Right cardiac atrium (tissue), 5 donors: ENCODE results near the gene SLC25A40. TPM values are rescaled to one million over a fixed set of nuclear protein-coding genes. Genes with fewer than 3 reads are reported as not detected.
"Not testable (repeated sequence)": the region's sequence is repeated elsewhere in the genome, so short reads cannot be mapped to it uniquely, and the experiment has no call there.

Source experiments
- ATAC-seq, 2 donors: fragments of 200-7000 bp; cut with Tn5 transposase; one replicate each; pipeline versions ENCODE4 v1.8.0 to v1.9.1; 2020; ENCODE audit warnings: moderate library complexity in 2 of 2, mild to moderate bottlenecking in 1 of 2
- DNase-seq, 3 donors: peaks; one replicate each; pipeline ENCODE4 v3.0.0-alpha.2; 2020
- H3K27ac ChIP-seq: one replicate; pipeline ENCODE4 v1.5.1; 2013; ENCODE audit warnings: mild to moderate bottlenecking, low read length, control low read depth, moderate library complexity
- H3K27me3 ChIP-seq: one replicate; pipeline ENCODE4 v1.6.1; 2013; ENCODE audit not compliant: control insufficient read depth, insufficient read depth
- H3K4me1 ChIP-seq: one replicate; pipeline ENCODE4 v1.6.1; 2013; ENCODE audit warnings: low read length; ENCODE audit not compliant: control insufficient read depth, insufficient read depth
- H3K4me3 ChIP-seq: one replicate; pipeline ENCODE4 v1.5.1; 2013; ENCODE audit warnings: low read length, control low read depth
- H3K9me3 ChIP-seq: one replicate; pipeline ENCODE4 v1.6.1; 2013; ENCODE audit warnings: low read length; ENCODE audit not compliant: control insufficient read depth
- WGBS: extraction: QIAGEN DNeasy Blood & Tissue Kit; methylation state at CpG from one replicate; pipeline ENCODE4 v1.1.7; 2013; 5-methylcytosine and 5-hydroxymethylcytosine counted together
- intact Hi-C, 4 donors: fragments of 100-400 bp; cut with DNase I; formaldehyde crosslinking; loops; one replicate each; pipeline versions ENCODE4 v1.11.0 to v1.14.0; 2022 to 2023
- long read RNA-seq, 4 donors: library from polyadenylated mRNA; unstranded; transcript quantifications; one replicate each; pipeline ENCODE4 v2.0.0, GENCODE V29; 2020 to 2021
- polyA plus RNA-seq: library from polyadenylated mRNA; stranded (reverse); fragments of 200-250 nt; gene quantifications from one replicate; pipeline ENCODE4 v1.2.3, GENCODE V29; 2013
- total RNA-seq, 4 donors: library from RNA; stranded (reverse); fragmentation: NEBNext Ultra II Directional; extraction: Animal tissue kit (Norgen Biotek cat#: 25700); gene quantifications; one replicate each; pipeline ENCODE4 v1.2.1, GENCODE V29; 2021
- donor health status: healthy with polysubstance abuse.
- donor health status: DM: no; HTN: yes; CAD: no.
- donor health status: DM: no; HTN: no; CAD: no.
- donor health status: DM: no; HTN: yes; CAD: no; lungs with severe emphysema.
- donor health status: DM: yes; HTN: yes; CAD: no.

Gene SLC25A40, protein sequence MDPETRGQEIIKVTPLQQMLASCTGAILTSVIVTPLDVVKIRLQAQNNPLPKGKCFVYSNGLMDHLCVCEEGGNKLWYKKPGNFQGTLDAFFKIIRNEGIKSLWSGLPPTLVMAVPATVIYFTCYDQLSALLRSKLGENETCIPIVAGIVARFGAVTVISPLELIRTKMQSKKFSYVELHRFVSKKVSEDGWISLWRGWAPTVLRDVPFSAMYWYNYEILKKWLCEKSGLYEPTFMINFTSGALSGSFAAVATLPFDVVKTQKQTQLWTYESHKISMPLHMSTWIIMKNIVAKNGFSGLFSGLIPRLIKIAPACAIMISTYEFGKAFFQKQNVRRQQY
- total RNA-seq (10 to 100 TPM; 25.7 to 28.4 (median 27.1) TPM), polyA plus RNA-seq (8.6 TPM)
- long read RNA-seq, donor 1, full-length matches to known transcripts = 21 of 41 reads
- long read RNA-seq, donor 1, partial matches to known transcripts = 0 of 41 reads
- long read RNA-seq, donor 1, other reads (novel, unspliced or antisense) = 20 of 41 reads
- long read RNA-seq, donor 2, full-length matches to known transcripts = 5 of 6 reads
- long read RNA-seq, donor 2, partial matches to known transcripts = 0 of 6 reads
- long read RNA-seq, donor 2, other reads (novel, unspliced or antisense) = 1 of 6 reads
- long read RNA-seq, donor 3, full-length matches to known transcripts = 33 of 47 reads
- long read RNA-seq, donor 3, partial matches to known transcripts = 2 of 47 reads
- long read RNA-seq, donor 3, other reads (novel, unspliced or antisense) = 12 of 47 reads
- long read RNA-seq, donor 4, full-length matches to known transcripts = 12 of 19 reads
- long read RNA-seq, donor 4, partial matches to known transcripts = 0 of 19 reads
- long read RNA-seq, donor 4, other reads (novel, unspliced or antisense) = 7 of 19 reads

DNA sequence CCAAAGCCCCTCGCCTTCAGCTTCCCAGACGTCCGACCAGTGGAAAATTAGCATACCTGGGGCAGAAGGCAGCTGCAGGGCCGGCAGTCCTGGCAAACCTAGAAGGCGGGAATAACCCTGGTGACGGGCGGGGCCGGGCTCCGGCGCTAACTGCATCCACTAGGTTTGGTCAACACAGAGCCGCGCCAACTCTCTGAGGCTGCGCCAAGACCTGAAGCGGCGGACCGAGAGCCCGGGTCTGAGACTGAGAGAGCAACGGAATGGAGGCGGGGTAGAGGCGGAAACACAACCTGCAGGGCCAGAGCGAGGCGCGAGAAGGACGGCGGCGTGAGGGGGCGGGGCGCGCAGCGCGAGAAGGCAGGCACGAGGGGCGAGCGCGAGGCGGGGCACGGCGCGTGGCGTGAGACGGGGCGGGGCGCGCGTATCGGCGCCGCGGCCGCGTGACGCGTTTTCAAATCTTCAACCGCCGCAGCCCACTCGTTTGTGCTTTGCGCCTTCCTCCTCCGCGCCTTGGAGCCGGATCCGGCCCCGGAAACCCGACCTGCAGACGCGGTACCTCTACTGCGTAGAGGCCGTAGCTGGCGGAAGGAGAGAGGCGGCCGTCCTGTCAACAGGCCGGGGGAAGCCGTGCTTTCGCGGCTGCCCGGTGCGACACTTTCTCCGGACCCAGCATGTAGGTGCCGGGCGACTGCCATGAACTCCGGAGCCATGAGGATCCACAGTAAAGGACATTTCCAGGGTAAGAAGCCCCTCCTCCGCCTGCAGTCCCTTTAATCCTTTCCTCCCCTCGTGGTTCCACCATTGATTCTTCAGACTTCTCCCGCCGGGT, at the start of gene SLC25A40, which contains the start of gene DBF4:
TSS of gene SLC25A40 (minus strand) at position 321 of the 829 bp plus-strand sequence. CDS start 17,633 bp downstream, outside the sequence.
TSS of gene DBF4 (plus strand) at position 454 of the 829 bp plus-strand sequence. CDS start at position 694, 240 bp downstream.
- Histone ChIP-seq H3K4me3 (peak within 1 kb of the TSS; percentile 89), H3K9me3 (no peaks in the 10 kb centered on the region), H3K27ac (peak within 1 kb of the TSS; percentile 94), H3K27me3 (no peaks in the 10 kb centered on the region), H3K4me1 (no peaks in the 10 kb centered on the region)
- intact Hi-C loops = no loop called here
- ATAC-seq = peak; percentile 99 to 100
- WGBS = 1% methylated on average over 84 of the region's 84 CpGs
- DNase-seq = peak; percentile 95 to 98 (median 98)

DNA sequence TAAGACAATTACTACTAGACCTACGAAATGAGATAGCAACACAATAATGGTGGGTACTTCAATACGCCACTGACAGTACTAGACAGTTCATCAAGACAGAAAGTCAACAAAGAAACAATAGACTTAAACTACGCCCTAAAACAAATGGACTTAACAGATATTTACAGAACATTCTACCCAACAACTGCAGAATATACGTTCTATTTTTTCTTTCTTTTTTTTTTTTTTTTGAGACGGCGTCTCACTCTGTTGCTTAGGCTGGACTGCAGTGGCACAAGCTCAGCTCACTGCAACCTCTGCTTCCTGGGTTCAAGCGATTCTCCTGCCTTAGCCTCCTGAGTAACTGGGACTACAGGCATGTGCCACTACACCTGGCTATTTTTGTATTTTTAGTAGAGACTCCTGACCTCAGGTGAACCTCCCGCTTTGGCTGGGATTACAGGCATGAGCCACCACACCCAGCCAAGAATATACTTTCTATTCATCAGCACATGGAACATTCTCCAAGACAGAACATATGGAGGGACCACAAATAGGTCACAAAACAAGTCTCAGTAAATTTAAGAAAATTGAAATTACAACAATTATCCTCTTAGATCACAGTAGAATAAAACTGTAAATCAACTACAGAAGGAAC, 46.7 kb upstream of the SLC25A40 start:
- intact Hi-C loops, H3K4me3 ChIP-seq, ATAC-seq, H3K27ac ChIP-seq, H3K9me3 ChIP-seq, H3K27me3 ChIP-seq, DNase-seq, H3K4me1 ChIP-seq: not testable (repeated sequence)
- WGBS = 93% methylated on average over 8 of the region's 8 CpGs

DNA sequence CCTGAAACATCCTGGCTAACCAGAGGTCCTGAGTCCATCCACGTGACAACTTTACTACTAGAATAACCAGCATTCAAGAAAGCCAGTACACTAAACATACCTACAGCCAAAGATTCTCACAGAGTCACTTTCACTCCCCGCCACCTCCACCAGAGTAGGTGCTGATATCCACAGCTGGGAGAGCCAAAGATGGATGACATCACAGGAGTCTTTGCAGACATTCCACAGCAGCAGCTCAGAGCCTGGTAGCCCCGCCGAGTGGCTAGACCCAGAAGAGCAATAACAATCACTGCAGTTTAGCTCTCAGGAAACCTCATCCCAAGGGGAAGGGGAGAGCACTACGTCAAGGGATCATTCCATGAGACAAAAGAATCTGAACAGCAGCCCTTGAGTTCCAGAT, 44.4 kb upstream of the SLC25A40 start:
- WGBS = 59% methylated on average over 5 of the region's 5 CpGs
- Histone ChIP-seq H3K27me3 (no peaks in the 10 kb centered on the region), H3K9me3 (no peaks in the 10 kb centered on the region), H3K4me1 (no peaks in the 10 kb centered on the region), H3K4me3 (no peak overlapping the region), H3K27ac (no peak overlapping the region)
- intact Hi-C loops = no loop called here
- DNase-seq (no peak), ATAC-seq (no peak)

DNA sequence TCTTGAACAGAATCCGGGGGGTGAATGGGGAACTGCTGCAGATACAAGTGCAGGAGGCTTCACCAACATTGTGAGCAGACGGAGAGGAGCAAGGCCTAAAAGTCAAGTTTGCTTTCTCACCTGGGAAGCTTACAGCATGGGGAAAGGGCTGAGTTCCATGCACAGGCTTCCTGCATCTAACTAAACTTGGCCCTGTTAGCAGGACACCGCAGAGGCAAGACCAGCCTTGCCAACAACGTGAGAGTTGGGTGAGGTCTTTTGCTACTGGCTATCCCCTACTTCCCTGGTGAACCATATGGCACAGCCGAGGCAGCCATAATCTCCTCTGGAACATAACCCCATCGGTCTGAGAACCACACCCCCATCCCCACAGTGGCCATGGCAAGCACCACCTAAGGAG, 43.7 kb upstream of the SLC25A40 start:
- no peak for ATAC-seq
- Histone ChIP-seq H3K4me3 (no peak overlapping the region), H3K9me3 (no peaks in the 10 kb centered on the region), H3K4me1 (no peaks in the 10 kb centered on the region), H3K27ac (no peak overlapping the region), H3K27me3 (no peaks in the 10 kb centered on the region)
- DNase-seq = no peak
- 89% methylated on average over 6 of the region's 6 CpGs for WGBS
- intact Hi-C loops = no loop called here

DNA sequence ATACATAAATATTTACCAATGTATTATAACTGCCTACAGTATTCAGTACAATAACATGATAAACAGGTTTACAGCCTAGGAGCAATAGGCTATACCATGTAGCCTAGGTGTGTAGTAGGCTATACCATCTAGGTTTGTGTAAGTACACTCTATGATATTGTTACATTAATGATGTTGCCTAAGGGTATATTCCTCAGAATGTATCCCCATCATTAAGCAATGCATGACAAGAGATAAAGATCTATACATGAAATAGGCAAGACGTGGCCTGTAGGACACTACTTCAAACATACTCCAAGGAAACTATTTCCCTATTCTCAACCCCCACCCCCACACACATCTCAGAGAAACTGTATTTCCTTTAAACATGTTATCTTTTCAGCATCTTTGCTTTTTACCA, 42.6 kb upstream of the SLC25A40 start:
- DNase-seq (no peak), ATAC-seq (no peak)
- no peaks in the 10 kb centered on the region for H3K27me3 ChIP-seq
- H3K27ac ChIP-seq = no peak overlapping the region
- no peak overlapping the region for H3K4me3 ChIP-seq
- 64% methylated on average over 1 of the region's 1 CpG for WGBS
- intact Hi-C loops = no loop called here
- H3K4me1 ChIP-seq = no peaks in the 10 kb centered on the region
- no peaks in the 10 kb centered on the region for H3K9me3 ChIP-seq

DNA sequence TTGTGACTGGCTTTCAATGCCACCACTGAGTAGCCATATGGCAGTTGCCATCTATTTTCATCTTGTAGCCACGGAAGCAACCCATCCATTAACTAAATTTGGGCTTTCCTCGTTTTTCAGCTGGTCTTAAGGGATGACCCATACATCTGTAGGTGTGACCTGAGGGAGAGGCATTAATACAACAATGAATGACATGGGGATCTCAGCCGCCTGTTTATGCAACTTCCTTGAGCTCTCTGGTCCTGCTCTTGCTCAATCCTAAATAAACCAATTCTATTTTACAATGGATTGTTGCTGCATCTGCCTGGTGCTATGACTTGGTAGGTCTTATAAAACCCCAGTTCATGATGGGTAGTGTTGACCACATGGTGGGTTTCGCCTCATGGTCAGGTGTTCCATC, 36.0 kb upstream of the SLC25A40 start:
- Histone ChIP-seq H3K4me3 (no peak overlapping the region), H3K4me1 (no peaks in the 10 kb centered on the region), H3K27ac (no peak overlapping the region), H3K9me3 (no peaks in the 10 kb centered on the region), H3K27me3 (no peaks in the 10 kb centered on the region)
- WGBS = 84% methylated on average over 4 of the region's 4 CpGs
- DNase-seq = no peak
- intact Hi-C loops = no loop called here
- no peak for ATAC-seq

GRCh38 chr7:87908814-87909213, 32.7 kb upstream of the SLC25A40 start:
- over 99% methylated on average over 4 of the region's 4 CpGs for WGBS
- not testable (repeated sequence) for H3K9me3 ChIP-seq, ATAC-seq, H3K27me3 ChIP-seq, H3K4me3 ChIP-seq, DNase-seq, H3K4me1 ChIP-seq, H3K27ac ChIP-seq
- intact Hi-C loops = loop anchor here in 1 of 4 donors (10.0 kb wide), 1 partner anchor 56 kb away; no protein-coding TSS in a partner anchor

- H3K27me3 ChIP-seq, DNase-seq, H3K9me3 ChIP-seq, H3K4me1 ChIP-seq, ATAC-seq, H3K27ac ChIP-seq, H3K4me3 ChIP-seq: not testable (repeated sequence)
- intact Hi-C loops = loop anchor here in 1 of 4 donors (10.0 kb wide), 1 partner anchor 57 kb away; no protein-coding TSS in a partner anchor
- WGBS = 96% methylated on average over 3 of the region's 3 CpGs
These were observed 31.2 kb upstream of the SLC25A40 start for GRCh38 chr7:87907136-87907906.

GRCh38 chr7:87899255-87899654, 23.1 kb upstream of the SLC25A40 start:
- no peaks in the 10 kb centered on the region for H3K27me3 ChIP-seq
- DNase-seq = no peak
- ATAC-seq = no peak
- no peak overlapping the region for H3K27ac ChIP-seq
- WGBS = 100% methylated on average over 2 of the region's 2 CpGs
- H3K4me1 ChIP-seq = no peaks in the 10 kb centered on the region
- no peaks in the 10 kb centered on the region for H3K9me3 ChIP-seq
- H3K4me3 ChIP-seq = no peak overlapping the region
- intact Hi-C loops = no loop called here
